ENCODE measurements around the gene CAPNS2. TPM values are rescaled to one million over a fixed set of nuclear protein-coding genes. Genes with fewer than 3 reads are reported as not detected.

The CAPNS2 gene
- total RNA-seq, 1 experiment from 2014 or later: not detected

DNA sequence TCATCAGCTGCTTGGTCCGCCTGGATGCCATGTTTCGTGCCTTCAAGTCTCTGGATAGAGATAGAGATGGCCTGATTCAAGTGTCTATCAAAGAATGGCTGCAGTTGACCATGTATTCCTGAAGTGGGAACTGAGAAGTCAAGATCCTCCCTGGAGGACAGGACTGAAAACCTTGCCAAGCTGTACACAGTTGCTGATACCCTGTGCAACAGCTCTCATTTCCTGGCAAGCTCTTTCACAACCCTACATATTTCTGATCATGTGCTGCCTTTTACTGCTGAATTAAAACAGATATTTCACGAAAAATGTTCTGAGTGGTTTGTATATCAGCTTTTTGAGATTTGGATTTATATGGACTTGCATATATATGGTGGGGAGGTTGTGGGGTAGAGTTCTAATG is 898 bp downstream of the CAPNS2 start:
- Histone ChIP-seq H3K23ac (ENCODE audit: insufficient read length, low read depth, low read length) (no peak overlapping the region), H2BK5ac (ENCODE audit: insufficient read length, low read length) (no peak overlapping the region), H3K27me3 (ENCODE audit: insufficient read depth, low read length) (no peaks in the 10 kb centered on the region), H2AK5ac (ENCODE audit: insufficient read length, low read length) (no peak overlapping the region), H2AFZ (ENCODE audit: low read length) (no peak overlapping the region), H3T11ph (ENCODE audit: low read length) (no peak overlapping the region), H3K4me1 (ENCODE audit: insufficient read depth, low read length) (no peaks in the 10 kb centered on the region), H3K14ac (ENCODE audit: insufficient read depth, low read length) (no peak overlapping the region), H2BK15ac (ENCODE audit: low read depth, low read length) (no peak overlapping the region), H4K20me1 (ENCODE audit: control insufficient read depth, insufficient read depth, insufficient read length) (no peaks in the 10 kb centered on the region), H2BK20ac (ENCODE audit: low read depth, low read length, poor library complexity, severe bottlenecking) (no peak overlapping the region), H3K9ac (ENCODE audit: extremely low read depth, insufficient read length, low read length) (no peak overlapping the region), H3K27ac (ENCODE audit: insufficient read length, low read depth, low read length) (no peak overlapping the region), H4K91ac (ENCODE audit: insufficient read length, low read depth, low read length) (no peak overlapping the region), H2BK120ac (ENCODE audit: low read depth, low read length, poor library complexity, severe bottlenecking) (no peak overlapping the region), H3K4ac (ENCODE audit: low read depth, low read length) (no peak overlapping the region), H3K18ac (ENCODE audit: insufficient read length, low read depth, low read length) (no peak overlapping the region), H2BK12ac (ENCODE audit: insufficient read length, low read depth, low read length) (no peak overlapping the region), H4K8ac (replicated peaks; ENCODE audit: insufficient read length, low read depth, low read length) (no peak overlapping the region), H4K5ac (ENCODE audit: insufficient read length, low read depth, low read length) (no peak overlapping the region), H3K79me1 (ENCODE audit: insufficient read depth, low read depth, low read length, poor library complexity, severe bottlenecking) (no peaks in the 10 kb centered on the region), H3K56ac (ENCODE audit: insufficient read length, low read depth, low read length) (no peak overlapping the region), H3K4me2 (ENCODE audit: insufficient read depth, insufficient read length, low read length) (no peak overlapping the region), H3K9me3 (ENCODE audit: control insufficient read depth, low read depth, low read length) (no peaks in the 10 kb centered on the region), H3K79me2 (ENCODE audit: insufficient read depth, low read length) (no peaks in the 10 kb centered on the region), H3K23me2 (ENCODE audit: insufficient read length, low read depth, low read length, poor library complexity, severe bottlenecking) (no peaks in the 10 kb centered on the region)
- no peaks in the 10 kb centered on the region for H3K9me3 Mint-ChIP-seq
- no peak overlapping the region for H3K27ac Mint-ChIP-seq
- H3K27me3 Mint-ChIP-seq (ENCODE audit: low read depth): no peaks in the 10 kb centered on the region
- no peak overlapping the region for H3K4me3 Mint-ChIP-seq
- H3K4me1 Mint-ChIP-seq: no peaks in the 10 kb centered on the region
- TF ChIP-seq, protein P1, sequence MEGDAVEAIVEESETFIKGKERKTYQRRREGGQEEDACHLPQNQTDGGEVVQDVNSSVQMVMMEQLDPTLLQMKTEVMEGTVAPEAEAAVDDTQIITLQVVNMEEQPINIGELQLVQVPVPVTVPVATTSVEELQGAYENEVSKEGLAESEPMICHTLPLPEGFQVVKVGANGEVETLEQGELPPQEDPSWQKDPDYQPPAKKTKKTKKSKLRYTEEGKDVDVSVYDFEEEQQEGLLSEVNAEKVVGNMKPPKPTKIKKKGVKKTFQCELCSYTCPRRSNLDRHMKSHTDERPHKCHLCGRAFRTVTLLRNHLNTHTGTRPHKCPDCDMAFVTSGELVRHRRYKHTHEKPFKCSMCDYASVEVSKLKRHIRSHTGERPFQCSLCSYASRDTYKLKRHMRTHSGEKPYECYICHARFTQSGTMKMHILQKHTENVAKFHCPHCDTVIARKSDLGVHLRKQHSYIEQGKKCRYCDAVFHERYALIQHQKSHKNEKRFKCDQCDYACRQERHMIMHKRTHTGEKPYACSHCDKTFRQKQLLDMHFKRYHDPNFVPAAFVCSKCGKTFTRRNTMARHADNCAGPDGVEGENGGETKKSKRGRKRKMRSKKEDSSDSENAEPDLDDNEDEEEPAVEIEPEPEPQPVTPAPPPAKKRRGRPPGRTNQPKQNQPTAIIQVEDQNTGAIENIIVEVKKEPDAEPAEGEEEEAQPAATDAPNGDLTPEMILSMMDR (conservative IDR thresholded peaks at IDR 0.05): no peak
- no peak for DNase-seq
- no CpG with 5 or more reads among the region's 3 CpGs for WGBS (ENCODE audit: extremely low coverage, insufficient read length, low lambda C conversion rate)
- no peaks in the 10 kb centered on the region for H3K36me3 Mint-ChIP-seq (ENCODE audit: insufficient read depth in 1 of 3, low read depth in 3 of 3)

Data from H9 (cell line).